Epithelial cell of prostate (primary cell): ENCODE data around the gene FLNC.

Experiments used
- DNase-seq: peaks from one replicate; pipeline ENCODE4 v3.0.0-alpha.2; 2011; ENCODE audit warnings: low read depth, low spot score
- H3K27ac ChIP-seq: fragments of 450-650 bp; 2 replicates; pipeline ENCODE4 v1.5.1; 2017; ENCODE audit warnings: mild to moderate bottlenecking

Gene FLNC

GRCh38 chr7:128906001-128906765, 76.0 kb downstream of the FLNC start:
- H3K27ac ChIP-seq: no peak overlapping the region
- no peak for DNase-seq

- no peak for DNase-seq
- no peak overlapping the region for H3K27ac ChIP-seq
Measured at GRCh38 chr7:128906766-128907559, 76.8 kb downstream of the FLNC start.
